ENCODE data around the gene CLEC1B.

DNA sequence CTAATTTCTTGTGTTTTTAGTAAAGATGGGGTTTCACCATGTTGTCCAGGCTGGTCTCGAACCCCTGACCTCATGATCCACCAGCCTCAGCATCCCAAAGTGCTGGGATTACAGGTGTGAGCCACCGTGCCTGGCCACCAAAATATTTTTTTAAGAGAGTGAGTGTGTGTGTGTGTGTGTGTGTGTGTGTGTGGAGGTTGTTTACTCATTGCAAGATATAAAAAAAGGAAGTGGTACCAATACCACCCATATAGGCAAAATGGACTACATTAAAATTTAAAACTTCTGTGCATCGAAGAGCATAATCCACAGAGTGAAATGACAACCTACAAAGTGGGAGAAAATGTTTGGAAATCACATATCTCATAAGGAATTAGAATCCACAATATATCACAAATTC, 51.2 kb downstream of the CLEC1B start:
- TF ChIP-seq MYC (IDR thresholded peaks at IDR 0.05; ENCODE audit: low read depth, low read length) (no peak), POLR2A (IDR thresholded peaks at IDR 0.05; ENCODE audit: extremely low read depth, insufficient read length) (no peak)
- TF ChIP-seq, protein P1, sequence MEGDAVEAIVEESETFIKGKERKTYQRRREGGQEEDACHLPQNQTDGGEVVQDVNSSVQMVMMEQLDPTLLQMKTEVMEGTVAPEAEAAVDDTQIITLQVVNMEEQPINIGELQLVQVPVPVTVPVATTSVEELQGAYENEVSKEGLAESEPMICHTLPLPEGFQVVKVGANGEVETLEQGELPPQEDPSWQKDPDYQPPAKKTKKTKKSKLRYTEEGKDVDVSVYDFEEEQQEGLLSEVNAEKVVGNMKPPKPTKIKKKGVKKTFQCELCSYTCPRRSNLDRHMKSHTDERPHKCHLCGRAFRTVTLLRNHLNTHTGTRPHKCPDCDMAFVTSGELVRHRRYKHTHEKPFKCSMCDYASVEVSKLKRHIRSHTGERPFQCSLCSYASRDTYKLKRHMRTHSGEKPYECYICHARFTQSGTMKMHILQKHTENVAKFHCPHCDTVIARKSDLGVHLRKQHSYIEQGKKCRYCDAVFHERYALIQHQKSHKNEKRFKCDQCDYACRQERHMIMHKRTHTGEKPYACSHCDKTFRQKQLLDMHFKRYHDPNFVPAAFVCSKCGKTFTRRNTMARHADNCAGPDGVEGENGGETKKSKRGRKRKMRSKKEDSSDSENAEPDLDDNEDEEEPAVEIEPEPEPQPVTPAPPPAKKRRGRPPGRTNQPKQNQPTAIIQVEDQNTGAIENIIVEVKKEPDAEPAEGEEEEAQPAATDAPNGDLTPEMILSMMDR (IDR thresholded peaks at IDR 0.05; ENCODE audit: low read depth, low read length), result no peak

Measured in NB4 (cell line).